Measurements from ENCODE around the gene CXCL9.

Gene CXCL9

DNA sequence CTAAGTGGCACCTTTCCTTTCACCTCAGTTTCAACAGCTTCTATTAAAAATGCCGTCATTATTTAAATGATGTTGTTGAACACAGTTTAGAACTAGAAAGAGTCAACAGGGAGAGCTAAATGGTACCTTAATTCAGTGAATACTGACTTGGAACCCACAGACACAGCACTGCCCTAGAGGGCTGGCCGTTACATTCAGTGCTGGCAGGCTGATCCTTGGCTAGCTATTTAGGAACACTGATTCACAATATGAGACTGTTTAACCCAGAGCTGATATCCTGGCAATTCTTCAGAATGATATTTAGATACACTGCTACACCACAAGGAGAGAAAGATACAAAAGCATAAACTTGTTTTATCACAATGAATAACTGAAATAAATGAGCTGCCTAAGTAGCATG lies 53.8 kb downstream of the CXCL9 start:
- no peak for DNase-seq

Measured in cerebellar nuclear complex (tissue), 1 donor.